ENCODE data around the gene ATP6V1B1.

- TF ChIP-seq CTCF (IDR thresholded peaks at IDR 0.05) (peak; percentile 95), ZFX (IDR thresholded peaks at IDR 0.05; ENCODE audit: borderline replicate concordance) (no peak)
These were observed 12.8 kb downstream of the ATP6V1B1 start for GRCh38 chr2:70948337-70949003.
